ENCODE measurements around the gene SMAD7. TPM values are rescaled to one million over a fixed set of nuclear protein-coding genes. Genes with fewer than 3 reads are reported as not detected.

Gene SMAD7
- total and polyA plus RNA-seq, 8 donors: 4.2 to 22.4 (median 6.8) TPM

DNA sequence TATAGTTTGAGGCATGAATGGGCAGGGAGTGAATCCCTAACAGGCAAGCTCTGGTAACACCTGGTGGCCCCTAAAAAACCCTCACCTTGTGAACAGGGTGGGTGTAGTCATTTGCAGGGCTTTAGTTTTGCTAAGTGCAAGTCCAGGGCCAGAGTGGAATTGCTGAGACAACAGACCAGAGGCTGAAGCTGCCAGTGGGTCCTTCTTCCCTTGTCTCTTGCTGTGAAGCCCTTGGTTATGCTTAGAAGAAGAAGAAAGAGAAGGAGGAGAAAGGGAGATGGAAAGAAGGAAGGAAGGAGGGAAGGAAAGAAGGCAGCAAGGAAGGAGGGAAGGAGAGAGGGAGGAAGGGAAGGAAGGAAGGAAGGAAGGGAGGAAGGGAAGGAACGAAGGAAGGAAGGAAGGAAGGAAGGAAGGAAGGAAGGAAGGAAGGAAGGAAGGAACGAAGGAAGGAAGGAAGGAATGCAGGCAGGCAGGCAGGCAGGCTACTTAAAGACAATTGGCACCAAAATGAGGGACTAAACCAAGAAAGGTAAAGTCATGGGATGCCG lies 45.8 kb downstream of the SMAD7 start:
- Histone ChIP-seq H3K4me1 (peaks cover 0 to 15% (median 6%) of the 10 kb centered on the region in 3 donors), H3K27ac (no peak overlapping the region), H3K27me3 (no peaks in the 10 kb centered on the region), H3K4me3 (no peak overlapping the region), H3K36me3 (no peaks in the 10 kb centered on the region), H3K9me3 (no peaks in the 10 kb centered on the region)
- TF ChIP-seq CTCF (IDR thresholded peaks at IDR 0.05): no peak
- intact Hi-C loops (cut with DNase I): no loop called here
- no peak for DNase-seq
- no peak for FAIRE-seq
- ATAC-seq: no peak
- 77 to 88% methylated on average over 3 of the region's 3 CpGs for WGBS, 2 donors

DNA sequence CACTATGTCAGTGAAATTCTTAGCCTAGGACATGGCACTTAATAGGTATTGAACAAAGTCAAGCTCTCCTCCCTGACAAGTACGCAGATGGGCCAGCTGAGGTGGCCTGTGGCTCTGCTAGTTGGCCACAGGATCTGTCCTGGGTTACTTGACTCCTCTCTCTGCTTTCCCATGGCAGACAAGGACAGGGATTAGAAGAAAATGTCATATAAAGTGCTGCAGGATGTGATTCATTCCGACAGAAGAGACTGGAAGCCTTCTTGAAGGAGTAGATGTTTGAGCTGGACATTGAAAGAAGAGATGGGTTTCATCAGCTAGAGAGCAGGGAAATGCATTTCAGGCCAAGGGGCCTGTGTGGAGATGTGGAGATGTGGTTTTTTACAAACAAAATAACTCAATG lies 46.7 kb downstream of the SMAD7 start:
- no peak for ATAC-seq
- WGBS, 2 donors: 95 to 96% methylated on average over 2 of the region's 2 CpGs
- DNase-seq: peak in 1 of 6 donors; percentile 33
- Histone ChIP-seq H3K27ac (no peak overlapping the region), H3K4me3 (no peak overlapping the region), H3K36me3 (no peaks in the 10 kb centered on the region), H3K9me3 (no peaks in the 10 kb centered on the region), H3K4me1 (peaks cover 0 to 15% (median 6%) of the 10 kb centered on the region in 3 donors), H3K27me3 (no peaks in the 10 kb centered on the region)
- FAIRE-seq: no peak
- TF ChIP-seq CTCF (IDR thresholded peaks at IDR 0.05): no peak
- intact Hi-C loops (cut with DNase I): no loop called here

DNA sequence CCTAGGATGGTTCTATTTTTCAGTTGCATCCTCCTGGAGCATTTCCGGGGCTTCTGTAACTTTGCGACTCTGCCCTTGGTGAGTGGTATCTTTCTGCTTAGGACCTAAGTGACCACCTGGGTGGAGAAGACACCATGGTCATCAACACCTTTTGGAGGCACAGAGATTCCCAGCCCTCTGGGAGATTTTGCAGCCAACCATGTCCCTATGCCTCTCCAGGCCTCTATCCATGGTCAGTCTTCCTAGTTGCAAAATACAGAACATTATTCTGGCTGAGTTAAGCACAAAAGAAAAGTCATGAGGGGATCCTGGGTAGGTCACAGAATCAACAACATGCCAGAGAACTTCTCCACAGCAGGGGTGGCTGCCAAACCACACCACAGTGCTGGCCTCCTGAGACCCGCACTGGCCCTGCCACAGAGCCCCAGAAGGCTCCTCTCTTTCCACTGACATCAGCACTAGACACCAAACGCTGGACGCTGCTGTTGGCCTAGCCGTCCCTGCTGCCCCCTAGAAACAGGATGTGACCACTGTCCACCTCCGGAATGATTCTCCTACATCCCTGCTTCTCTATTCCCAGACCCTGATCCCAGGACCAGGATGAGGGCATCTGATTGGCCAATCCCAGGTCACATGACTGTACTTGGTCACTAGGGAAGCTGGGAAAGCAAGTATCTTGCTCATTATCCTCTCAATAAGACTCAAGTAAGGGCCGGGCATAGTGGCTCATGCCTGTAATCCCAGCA lies 47.7 kb downstream of the SMAD7 start:
- Histone ChIP-seq H3K27ac (peak overlapping the region; percentile 17 to 76 (median 66)), H3K4me3 (no peak overlapping the region), H3K9me3 (no peaks in the 10 kb centered on the region), H3K27me3 (no peaks in the 10 kb centered on the region), H3K4me1 (peaks cover 0 to 15% (median 6%) of the 10 kb centered on the region in 3 donors), H3K36me3 (no peaks in the 10 kb centered on the region)
- 90 to 99% methylated on average over 8 of the region's 8 CpGs for WGBS, 2 donors
- intact Hi-C loops (cut with DNase I): no loop called here
- peak in 2 of 6 donors; percentile 34 to 54 for DNase-seq
- no peak for TF ChIP-seq CTCF (IDR thresholded peaks at IDR 0.05)
- FAIRE-seq: no peak
- peak in 3 of 4 donors; percentile 40 to 63 (median 49) for ATAC-seq

DNA sequence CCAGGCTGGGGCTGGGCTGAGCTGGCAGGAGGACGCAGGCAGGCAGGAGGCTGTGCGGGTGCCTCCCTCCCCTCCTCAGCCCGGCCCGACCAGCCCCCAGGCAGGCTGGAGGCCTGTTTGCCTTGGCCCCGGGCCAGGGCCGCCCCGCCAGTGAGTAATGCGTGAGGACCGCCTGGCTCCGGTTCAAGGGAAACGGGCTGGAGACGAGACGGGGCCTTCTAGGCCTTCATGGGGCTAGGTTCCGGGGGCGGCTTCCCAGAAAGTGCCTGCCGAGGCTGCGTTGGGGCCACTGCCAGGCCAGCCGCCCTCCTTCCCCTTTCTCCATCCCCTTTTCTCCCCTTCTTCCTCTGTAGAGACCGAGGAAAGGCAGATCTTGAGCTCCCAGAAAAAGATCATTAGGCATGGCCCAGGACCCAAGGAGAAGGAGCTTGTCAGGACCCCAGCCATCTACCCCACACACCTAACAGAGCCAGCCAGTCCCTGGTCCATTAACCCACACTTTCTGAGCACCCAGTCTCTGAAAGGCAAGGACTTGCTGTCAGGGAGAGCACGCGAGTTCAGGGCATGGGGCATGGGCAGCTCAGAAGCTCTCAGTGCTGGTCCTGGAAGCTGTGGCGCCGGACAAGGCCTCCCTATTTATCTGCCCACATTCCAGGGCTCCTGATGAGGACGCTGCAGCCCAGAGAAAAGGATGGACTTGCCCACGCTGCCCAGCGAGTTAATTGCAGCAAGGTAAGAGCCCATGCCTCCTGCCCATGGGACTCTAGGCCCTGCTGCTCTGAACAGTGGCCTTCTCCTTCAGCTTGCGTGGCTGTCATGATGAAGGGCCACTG lies 48.5 kb downstream of the SMAD7 start:
- no peak for TF ChIP-seq CTCF (IDR thresholded peaks at IDR 0.05)
- H3K36me3 ChIP-seq: no peaks in the 10 kb centered on the region
- H3K27ac ChIP-seq: peak overlapping the region; percentile 17 to 76 (median 66)
- intact Hi-C loops (cut with DNase I): no loop called here
- no peak for FAIRE-seq
- no peaks in the 10 kb centered on the region for H3K9me3 ChIP-seq
- peak; percentile 75 to 95 (median 90) for DNase-seq
- no peaks in the 10 kb centered on the region for H3K27me3 ChIP-seq
- H3K4me1 ChIP-seq: peaks cover 0 to 15% (median 6%) of the 10 kb centered on the region in 3 donors
- 43 to 46% methylated on average over 24 to 27 of the region's 27 CpGs for WGBS, 2 donors
- H3K4me3 ChIP-seq: no peak overlapping the region
- peak; percentile 90 to 95 (median 92) for ATAC-seq
